Spleen (tissue), 7 donors: ENCODE results near the gene SKAP2.

ENCODE experiments used
- CTCF ChIP-seq, 11 experiments: fragments of 200-600 bp in 7 of 11; fragments of 450-650 bp in 4 of 11; sonication (generic) in 4 of 11; IDR thresholded peaks in 8 of 11; conservative IDR thresholded peaks in 3 of 11; 1 replicate in 7 of 11; 2 replicates in 4 of 11; pipeline versions ENCODE4 v1.4.0 to v1.8.0; 2016 to 2021; ENCODE audit warnings: antibody characterized with exemption in 11 of 11, inconsistent platforms in 4 of 11, mild to moderate bottlenecking in 1 of 11
- POLR2A ChIP-seq, 3 donors: fragments of 450-650 bp; IDR thresholded peaks; one replicate each; pipeline ENCODE4 v1.5.1; 2017; ENCODE audit warnings: antibody characterized with exemption in 3 of 3, mild to moderate bottlenecking in 1 of 3
- POLR2AphosphoS5 ChIP-seq, 3 donors: sonication (generic); formaldehyde crosslinking; IDR thresholded peaks; one replicate each; pipeline ENCODE4 v1.5.1; 2017; ENCODE audit warnings: antibody characterized with exemption in 3 of 3
- donor health status: DM: no; HTN: no; CAD: no; lungs with moderate emphysema.
- donor health status: DM: no; HTN: no; CAD: no.
- donor health status: DM: no; HTN: no; CAD: no.

DNA sequence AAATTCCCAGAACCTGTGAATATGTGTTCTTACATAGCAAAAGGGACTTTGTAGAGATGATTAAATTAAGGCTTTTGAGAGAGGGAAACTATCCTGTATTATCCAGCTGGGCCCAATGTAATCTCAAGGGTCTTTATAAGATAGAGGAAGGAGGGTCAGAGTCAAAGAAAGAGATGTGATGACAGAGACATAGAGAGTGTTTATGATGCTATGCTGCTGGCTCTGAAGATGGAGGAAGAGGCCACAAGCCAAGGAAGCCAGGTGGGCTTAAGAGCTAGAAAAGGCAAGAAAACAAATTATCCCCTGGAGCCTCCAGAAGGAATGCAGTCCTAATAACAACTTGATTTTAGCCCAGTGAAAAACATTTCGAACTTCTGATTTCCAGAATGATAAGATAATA is 15.3 kb upstream of the SKAP2 start:
- TF ChIP-seq CTCF (IDR thresholded peaks at IDR 0.05 in 8 of 11, conservative IDR thresholded peaks at IDR 0.05 in 3 of 11) (no peak), POLR2A (IDR thresholded peaks at IDR 0.05) (no peak), POLR2AphosphoS5 (IDR thresholded peaks at IDR 0.05) (no peak)
